GM10266 (cell line): ENCODE data around the gene GABRA4.

ENCODE experiments used
- DNase-seq: peaks from one replicate; pipeline ENCODE4 v3.0.0; 2012; ENCODE audit errors: extremely low spot score
- TF ChIP-seq, protein P1 (sequence below): IDR thresholded peaks from 2 replicates; pipeline ENCODE4 v1.5.1; 2012; ENCODE audit warnings: mild to moderate bottlenecking, low read depth; ENCODE audit not compliant: control insufficient read depth, insufficient read depth; ENCODE audit errors: missing control alignments

GABRA4 gene

DNA sequence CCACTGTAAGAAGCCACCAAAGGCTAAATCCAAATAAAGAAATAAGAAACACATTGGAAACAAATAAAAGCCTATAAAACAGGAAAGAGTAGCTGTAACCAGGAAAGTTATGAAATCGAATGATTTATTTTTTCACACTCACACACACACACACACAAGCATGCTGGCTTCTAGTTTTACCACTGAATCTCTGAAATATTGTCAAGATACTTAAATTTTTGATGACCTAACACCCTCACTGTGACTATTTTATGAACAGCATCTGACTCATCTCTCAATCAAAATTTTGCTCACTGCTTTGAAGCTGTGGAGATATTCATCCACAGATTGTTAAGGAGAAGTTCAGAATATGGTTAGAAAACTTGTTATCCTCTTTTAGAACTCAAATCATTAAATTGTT, 24.1 kb upstream of the GABRA4 start:
- no peak for DNase-seq
- TF ChIP-seq, protein P1, sequence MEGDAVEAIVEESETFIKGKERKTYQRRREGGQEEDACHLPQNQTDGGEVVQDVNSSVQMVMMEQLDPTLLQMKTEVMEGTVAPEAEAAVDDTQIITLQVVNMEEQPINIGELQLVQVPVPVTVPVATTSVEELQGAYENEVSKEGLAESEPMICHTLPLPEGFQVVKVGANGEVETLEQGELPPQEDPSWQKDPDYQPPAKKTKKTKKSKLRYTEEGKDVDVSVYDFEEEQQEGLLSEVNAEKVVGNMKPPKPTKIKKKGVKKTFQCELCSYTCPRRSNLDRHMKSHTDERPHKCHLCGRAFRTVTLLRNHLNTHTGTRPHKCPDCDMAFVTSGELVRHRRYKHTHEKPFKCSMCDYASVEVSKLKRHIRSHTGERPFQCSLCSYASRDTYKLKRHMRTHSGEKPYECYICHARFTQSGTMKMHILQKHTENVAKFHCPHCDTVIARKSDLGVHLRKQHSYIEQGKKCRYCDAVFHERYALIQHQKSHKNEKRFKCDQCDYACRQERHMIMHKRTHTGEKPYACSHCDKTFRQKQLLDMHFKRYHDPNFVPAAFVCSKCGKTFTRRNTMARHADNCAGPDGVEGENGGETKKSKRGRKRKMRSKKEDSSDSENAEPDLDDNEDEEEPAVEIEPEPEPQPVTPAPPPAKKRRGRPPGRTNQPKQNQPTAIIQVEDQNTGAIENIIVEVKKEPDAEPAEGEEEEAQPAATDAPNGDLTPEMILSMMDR = no peak

DNA sequence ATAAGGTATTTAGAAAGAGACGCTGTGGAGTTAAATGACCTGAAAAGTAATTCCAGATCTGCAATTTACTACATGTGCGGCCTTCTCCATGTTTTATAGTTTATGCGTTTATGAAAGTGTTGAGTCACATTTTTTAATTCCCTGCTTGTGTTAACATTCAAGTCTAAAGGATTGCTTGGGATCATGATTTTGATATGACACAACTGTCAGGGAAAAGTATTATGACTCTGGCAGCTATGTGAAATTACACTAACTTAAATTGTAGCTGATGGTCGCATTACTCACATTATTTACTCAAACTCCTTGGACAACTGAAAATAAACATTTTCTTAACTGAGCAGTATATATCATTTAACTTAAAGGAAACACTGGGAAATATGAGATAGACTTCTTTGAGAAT, 23.7 kb upstream of the GABRA4 start:
- no peak for DNase-seq
- TF ChIP-seq, protein P1 = no peak

DNA sequence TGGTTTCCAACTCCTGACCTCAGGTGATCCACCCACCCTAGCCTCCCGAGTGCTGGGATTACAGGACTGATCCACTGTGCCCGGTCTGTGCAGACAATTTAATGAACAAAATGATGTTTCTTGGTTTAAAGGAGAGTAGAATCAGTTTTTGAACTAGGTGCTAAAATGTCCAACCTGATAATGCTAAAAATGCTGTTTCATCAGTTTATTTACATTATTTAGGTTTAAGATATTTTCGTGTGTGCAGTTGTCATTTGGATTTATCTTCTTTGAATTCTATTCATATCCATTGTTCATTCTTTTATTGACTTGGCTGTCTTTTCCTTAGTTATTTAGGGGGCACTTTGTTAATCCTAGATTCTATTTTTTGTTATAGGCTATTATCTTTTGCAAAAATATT, 20.0 kb upstream of the GABRA4 start:
- DNase-seq = no peak
- TF ChIP-seq, protein P1 = no peak

DNA sequence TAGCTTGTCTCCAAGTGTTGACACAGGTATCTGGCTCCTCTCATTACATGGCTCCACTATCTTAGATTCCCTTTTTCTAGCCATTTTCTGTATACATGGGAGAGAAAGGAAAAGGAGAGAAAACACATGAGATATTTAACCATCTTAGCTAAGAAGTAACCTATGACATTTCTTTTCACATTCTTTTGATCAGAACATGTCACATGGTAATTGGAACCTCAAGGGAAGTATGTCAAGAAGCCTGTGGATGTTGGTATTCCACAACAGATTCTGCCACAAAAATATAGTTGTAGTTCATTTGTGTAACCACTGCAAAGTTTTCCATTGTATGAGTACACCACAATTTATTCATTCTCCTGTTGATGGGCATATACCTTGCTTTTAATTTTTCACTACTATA, 19.3 kb upstream of the GABRA4 start:
- TF ChIP-seq, protein P1 = no peak

DNA sequence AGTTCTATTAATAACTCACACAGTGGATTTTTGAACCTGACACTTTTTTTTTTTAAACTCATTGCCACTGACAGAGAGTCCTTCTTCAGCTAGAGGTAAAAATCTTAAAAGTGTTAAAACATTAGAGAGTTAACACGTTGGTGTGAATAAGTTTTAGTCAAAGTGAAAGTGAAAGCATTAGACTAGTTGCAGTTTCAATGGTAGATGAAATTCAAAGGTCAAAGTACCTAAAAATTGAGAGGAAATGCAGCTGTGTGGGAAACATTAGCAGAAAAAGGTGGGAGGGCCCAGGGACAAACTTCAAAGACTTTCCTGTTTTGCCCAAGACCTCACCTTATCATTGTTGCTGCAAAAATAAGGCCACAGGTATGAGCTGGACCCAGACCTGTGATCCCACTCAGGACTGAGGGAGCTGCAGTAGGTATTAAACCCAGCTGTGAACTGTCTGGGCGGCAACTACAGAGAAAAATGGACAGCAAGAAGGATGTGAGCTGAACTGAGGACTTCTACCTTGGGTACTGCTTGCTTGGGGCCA, 17.6 kb upstream of the GABRA4 start:
- no peak for DNase-seq
- TF ChIP-seq, protein P1 = no peak

More for the DNA sequence above, 19.3 kb upstream of the GABRA4 start:
- DNase-seq = no peak

DNA sequence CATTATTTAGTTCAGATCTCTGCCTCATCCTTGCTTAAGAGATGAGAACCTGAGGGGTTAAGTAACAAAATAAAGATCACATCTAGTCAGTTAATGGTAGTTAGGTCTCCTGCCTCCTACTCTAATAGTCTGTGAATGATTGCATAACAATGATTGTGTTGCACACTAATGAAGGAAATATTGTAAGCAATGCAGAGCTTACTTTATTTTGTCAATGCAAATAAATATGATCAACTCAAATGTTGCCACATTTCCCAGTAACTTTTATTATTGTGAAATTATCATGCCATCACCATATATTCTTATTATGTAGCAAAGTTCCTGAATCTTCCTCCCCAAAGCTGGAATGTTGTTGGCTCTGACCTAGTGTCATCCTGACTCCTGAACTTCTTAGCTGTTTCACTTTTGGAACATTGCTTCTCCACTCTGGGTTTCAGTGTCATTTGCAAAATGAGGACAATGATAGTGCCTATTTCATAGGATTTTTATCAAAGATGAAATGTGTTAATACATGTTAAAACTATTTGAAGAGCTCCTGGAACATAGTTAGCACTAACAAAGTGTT, 17.0 kb upstream of the GABRA4 start:
- no peak for DNase-seq

DNA sequence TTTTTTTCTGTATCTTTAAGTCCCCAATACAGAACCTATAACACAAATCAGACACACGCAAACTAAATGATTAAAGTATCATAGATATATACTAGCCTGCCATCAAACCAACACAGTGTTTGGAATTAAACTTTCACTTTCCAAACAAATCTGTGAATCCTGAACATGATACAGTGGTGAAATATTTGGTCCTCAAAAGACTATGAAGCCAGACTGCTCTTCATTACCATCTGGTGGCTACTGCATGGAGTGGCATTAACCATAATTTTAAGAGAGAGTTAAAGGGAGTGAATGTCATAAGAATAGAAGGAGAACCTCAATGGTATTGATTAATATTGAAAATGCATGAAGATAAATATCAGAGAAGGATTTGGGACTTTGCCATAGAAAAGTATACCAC, 9.2 kb upstream of the GABRA4 start:
- TF ChIP-seq, protein P1 = peak; percentile 20
- DNase-seq = no peak

More for the DNA sequence above, 17.0 kb upstream of the GABRA4 start:
- TF ChIP-seq, protein P1 = no peak
